Measurements from ENCODE around the gene ALDH16A1.

GRCh38 chr19:49453757-49454240 lies 774 bp downstream of the ALDH16A1 start:
- TF ChIP-seq, protein P1, sequence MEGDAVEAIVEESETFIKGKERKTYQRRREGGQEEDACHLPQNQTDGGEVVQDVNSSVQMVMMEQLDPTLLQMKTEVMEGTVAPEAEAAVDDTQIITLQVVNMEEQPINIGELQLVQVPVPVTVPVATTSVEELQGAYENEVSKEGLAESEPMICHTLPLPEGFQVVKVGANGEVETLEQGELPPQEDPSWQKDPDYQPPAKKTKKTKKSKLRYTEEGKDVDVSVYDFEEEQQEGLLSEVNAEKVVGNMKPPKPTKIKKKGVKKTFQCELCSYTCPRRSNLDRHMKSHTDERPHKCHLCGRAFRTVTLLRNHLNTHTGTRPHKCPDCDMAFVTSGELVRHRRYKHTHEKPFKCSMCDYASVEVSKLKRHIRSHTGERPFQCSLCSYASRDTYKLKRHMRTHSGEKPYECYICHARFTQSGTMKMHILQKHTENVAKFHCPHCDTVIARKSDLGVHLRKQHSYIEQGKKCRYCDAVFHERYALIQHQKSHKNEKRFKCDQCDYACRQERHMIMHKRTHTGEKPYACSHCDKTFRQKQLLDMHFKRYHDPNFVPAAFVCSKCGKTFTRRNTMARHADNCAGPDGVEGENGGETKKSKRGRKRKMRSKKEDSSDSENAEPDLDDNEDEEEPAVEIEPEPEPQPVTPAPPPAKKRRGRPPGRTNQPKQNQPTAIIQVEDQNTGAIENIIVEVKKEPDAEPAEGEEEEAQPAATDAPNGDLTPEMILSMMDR (IDR thresholded peaks at IDR 0.05; ENCODE audit: low read depth, low read length, poor library complexity, severe bottlenecking), result no peak
- TF ChIP-seq EZH2phosphoT487 (IDR thresholded peaks at IDR 0.05; ENCODE audit: borderline replicate concordance, low read length), result no peak

Measured in DOHH2 (cell line).